ENCODE data around the gene MACF1. TPM values are rescaled to one million over a fixed set of nuclear protein-coding genes. Genes with fewer than 3 reads are reported as not detected.

MACF1 gene
- total and polyA plus RNA-seq, 2 donors (not counting 1 experiment from before 2014, with no cell fraction given) = 64.1 to 159 TPM

DNA sequence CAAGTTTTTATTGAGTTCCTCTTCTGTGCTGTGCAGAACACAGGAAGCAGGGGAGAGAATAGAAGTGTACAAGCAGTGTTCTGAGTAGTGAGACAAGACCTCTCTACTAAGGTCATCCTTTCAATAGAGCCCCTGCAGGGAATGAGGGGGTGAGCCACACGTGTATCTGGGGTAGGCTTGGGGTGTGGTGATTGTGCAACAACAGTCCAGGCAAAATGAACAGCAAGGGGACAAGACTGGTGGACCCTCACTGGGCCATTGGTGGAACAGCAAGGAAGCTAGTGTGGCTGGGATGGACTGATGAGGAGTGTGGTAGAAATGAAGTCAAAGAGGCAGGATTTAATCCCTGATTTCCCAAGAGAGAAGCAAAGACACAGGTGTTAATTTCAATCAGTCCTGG, 278.8 kb downstream of the MACF1 start:
- ATAC-seq (ENCODE audit: low read depth) (no peak), DNase-seq (no peak)
- H3K9me3 Mint-ChIP-seq (ENCODE audit: insufficient read depth) = no peaks in the 10 kb centered on the region
- no peaks in the 10 kb centered on the region for H3K27me3 Mint-ChIP-seq
- H4K20me1 ChIP-seq (ENCODE audit: control insufficient read depth, insufficient read depth, low read length, poor library complexity, severe bottlenecking) = no peaks in the 10 kb centered on the region
- no peaks in the 10 kb centered on the region for H3K79me2 ChIP-seq (ENCODE audit: control insufficient read depth, insufficient read depth, low read length)
- peaks cover 1 to 71% of the 10 kb centered on the region in 2 experiments for H3K36me3 ChIP-seq (replicated peaks in 1 of 2; ENCODE audit: control extremely low read depth in 1 of 2, control insufficient read depth in 1 of 2, extremely low read depth in 1 of 2, insufficient read depth in 2 of 2, low read length in 1 of 2)
- no CpG with 5 or more reads among the region's 1 CpG for WGBS (ENCODE audit: insufficient coverage)
- ChIA-PET POLR2A (no interaction called here), CTCF (interaction anchor here (0.8 kb wide), 1 partner anchor 55 kb away, joined by 3 read pairs; no protein-coding TSS in a partner anchor)
- H3K9me3 ChIP-seq (ENCODE audit: control extremely low read depth in 1 of 3, control insufficient read depth in 2 of 3, insufficient read depth in 1 of 3, low read length in 2 of 3) = no peaks in the 10 kb centered on the region
- H3K9ac ChIP-seq (ENCODE audit: low read length) = no peak overlapping the region
- no peak overlapping the region for H3K4me3 ChIP-seq (ENCODE audit: control extremely low read depth in 1 of 5, extremely low read depth in 1 of 5, insufficient read depth in 1 of 5, low read depth in 2 of 5, low read length in 4 of 5)
- H3K4me1 ChIP-seq (ENCODE audit: control insufficient read depth in 2 of 2, insufficient read depth in 2 of 2, low read length in 2 of 2) = no peaks in the 10 kb centered on the region
- intact Hi-C loops (cut with micrococcal nuclease) = no loop called here
- no peak overlapping the region for H3K27ac ChIP-seq (ENCODE audit: low read length in 2 of 2)
- no peak overlapping the region for H3K4me2 ChIP-seq (replicated peaks; ENCODE audit: low read depth, low read length, poor library complexity, severe bottlenecking)
- no peak overlapping the region for H2AFZ ChIP-seq (ENCODE audit: insufficient read depth, low read depth, low read length, poor library complexity, severe bottlenecking)
- no peaks in the 10 kb centered on the region for H3K27me3 ChIP-seq (replicated peaks in 1 of 4; ENCODE audit: control extremely low read depth in 1 of 4, control insufficient read depth in 3 of 4, insufficient read depth in 4 of 4, low read length in 3 of 4)
- H3K27ac Mint-ChIP-seq = no peak overlapping the region
- TF ChIP-seq EZH2 (IDR thresholded peaks at IDR 0.05; ENCODE audit: borderline replicate concordance, insufficient read depth, low read depth, low read length, poor library complexity, severe bottlenecking) = no peak
- TF ChIP-seq, protein P1, sequence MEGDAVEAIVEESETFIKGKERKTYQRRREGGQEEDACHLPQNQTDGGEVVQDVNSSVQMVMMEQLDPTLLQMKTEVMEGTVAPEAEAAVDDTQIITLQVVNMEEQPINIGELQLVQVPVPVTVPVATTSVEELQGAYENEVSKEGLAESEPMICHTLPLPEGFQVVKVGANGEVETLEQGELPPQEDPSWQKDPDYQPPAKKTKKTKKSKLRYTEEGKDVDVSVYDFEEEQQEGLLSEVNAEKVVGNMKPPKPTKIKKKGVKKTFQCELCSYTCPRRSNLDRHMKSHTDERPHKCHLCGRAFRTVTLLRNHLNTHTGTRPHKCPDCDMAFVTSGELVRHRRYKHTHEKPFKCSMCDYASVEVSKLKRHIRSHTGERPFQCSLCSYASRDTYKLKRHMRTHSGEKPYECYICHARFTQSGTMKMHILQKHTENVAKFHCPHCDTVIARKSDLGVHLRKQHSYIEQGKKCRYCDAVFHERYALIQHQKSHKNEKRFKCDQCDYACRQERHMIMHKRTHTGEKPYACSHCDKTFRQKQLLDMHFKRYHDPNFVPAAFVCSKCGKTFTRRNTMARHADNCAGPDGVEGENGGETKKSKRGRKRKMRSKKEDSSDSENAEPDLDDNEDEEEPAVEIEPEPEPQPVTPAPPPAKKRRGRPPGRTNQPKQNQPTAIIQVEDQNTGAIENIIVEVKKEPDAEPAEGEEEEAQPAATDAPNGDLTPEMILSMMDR (IDR thresholded peaks at IDR 0.05) = no peak
- H3K4me3 Mint-ChIP-seq = no peak overlapping the region
- H3K4me1 Mint-ChIP-seq = no peaks in the 10 kb centered on the region

DNA sequence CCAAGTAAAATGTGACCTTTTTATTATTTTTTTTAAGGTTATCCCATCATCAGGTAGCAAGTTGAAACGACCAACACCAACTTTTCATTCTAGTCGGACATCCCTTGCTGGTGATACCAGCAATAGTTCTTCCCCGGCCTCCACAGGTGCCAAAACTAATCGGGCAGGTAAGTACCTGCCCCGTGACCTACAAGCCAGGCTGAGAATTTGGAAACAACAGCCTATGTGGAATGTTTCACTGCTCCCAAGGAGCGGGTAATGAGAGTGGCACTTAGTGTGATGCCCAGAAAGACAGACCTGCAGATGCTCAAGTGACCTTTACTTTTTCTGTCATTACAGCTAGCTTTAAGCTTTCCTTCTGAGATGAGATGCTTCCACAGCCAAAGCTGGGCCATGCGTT, 280.1 kb downstream of the MACF1 start:
- no peaks in the 10 kb centered on the region for H3K4me1 ChIP-seq (ENCODE audit: control insufficient read depth in 2 of 2, insufficient read depth in 2 of 2, low read length in 2 of 2)
- no peak overlapping the region for H3K4me3 ChIP-seq (ENCODE audit: control extremely low read depth in 1 of 5, extremely low read depth in 1 of 5, insufficient read depth in 1 of 5, low read depth in 2 of 5, low read length in 4 of 5)
- H3K79me2 ChIP-seq (ENCODE audit: control insufficient read depth, insufficient read depth, low read length) = no peaks in the 10 kb centered on the region
- no peaks in the 10 kb centered on the region for H3K9me3 ChIP-seq (ENCODE audit: control extremely low read depth in 1 of 3, control insufficient read depth in 2 of 3, insufficient read depth in 1 of 3, low read length in 2 of 3)
- Mint-ChIP-seq H3K27ac (no peak overlapping the region), H3K4me3 (no peak overlapping the region), H3K9me3 (ENCODE audit: insufficient read depth) (no peaks in the 10 kb centered on the region), H3K4me1 (no peaks in the 10 kb centered on the region), H3K27me3 (no peaks in the 10 kb centered on the region)
- H3K9ac ChIP-seq (ENCODE audit: low read length) = no peak overlapping the region
- 97% methylated on average over 6 of the region's 7 CpGs for WGBS (ENCODE audit: insufficient coverage)
- TF ChIP-seq EZH2 (IDR thresholded peaks at IDR 0.05; ENCODE audit: borderline replicate concordance, insufficient read depth, low read depth, low read length, poor library complexity, severe bottlenecking) = no peak
- TF ChIP-seq, protein P1 (IDR thresholded peaks at IDR 0.05) = no peak
- intact Hi-C loops (cut with micrococcal nuclease) = no loop called here
- DNase-seq (no peak), ATAC-seq (ENCODE audit: low read depth) (no peak)
- H2AFZ ChIP-seq (ENCODE audit: insufficient read depth, low read depth, low read length, poor library complexity, severe bottlenecking) = no peak overlapping the region
- ChIA-PET POLR2A (no interaction called here), CTCF (no interaction called here)
- no peak overlapping the region for H3K27ac ChIP-seq (ENCODE audit: low read length in 2 of 2)
- peaks cover 1 to 62% of the 10 kb centered on the region in 2 experiments for H3K36me3 ChIP-seq (replicated peaks in 1 of 2; ENCODE audit: control extremely low read depth in 1 of 2, control insufficient read depth in 1 of 2, extremely low read depth in 1 of 2, insufficient read depth in 2 of 2, low read length in 1 of 2)
- H3K27me3 ChIP-seq (replicated peaks in 1 of 4; ENCODE audit: control extremely low read depth in 1 of 4, control insufficient read depth in 3 of 4, insufficient read depth in 4 of 4, low read length in 3 of 4) = no peaks in the 10 kb centered on the region
- no peaks in the 10 kb centered on the region for H4K20me1 ChIP-seq (ENCODE audit: control insufficient read depth, insufficient read depth, low read length, poor library complexity, severe bottlenecking)
- H3K4me2 ChIP-seq (replicated peaks; ENCODE audit: low read depth, low read length, poor library complexity, severe bottlenecking) = no peak overlapping the region
